ENCODE measurements around the gene SGPL1.
A peak's percentile ranks its signal among the peaks of the same experiment; 100 is the strongest.

Gene SGPL1

GRCh38 chr10:70809726-70810125 is 6.0 kb upstream of the SGPL1 start:
- no peak for TF ChIP-seq CTCF (conservative IDR thresholded peaks at IDR 0.05; ENCODE audit: low read depth)
- CTCF ChIA-PET: interaction anchor here (0.6 to 1.3 kb wide), 2 partner anchors 260 to 272 kb away, joined by 3 read pairs; no protein-coding TSS in a partner anchor
- no peak for DNase-seq (ENCODE audit: low spot score)
- POLR2A ChIA-PET (ENCODE audit: low non-redundant PET): no interaction called here
- no peak overlapping the region for H3K27ac ChIP-seq

GRCh38 chr10:70810967-70811366 is 4.8 kb upstream of the SGPL1 start:
- POLR2A ChIA-PET (ENCODE audit: low non-redundant PET): no interaction called here
- no peak for TF ChIP-seq CTCF (conservative IDR thresholded peaks at IDR 0.05; ENCODE audit: low read depth)

DNA sequence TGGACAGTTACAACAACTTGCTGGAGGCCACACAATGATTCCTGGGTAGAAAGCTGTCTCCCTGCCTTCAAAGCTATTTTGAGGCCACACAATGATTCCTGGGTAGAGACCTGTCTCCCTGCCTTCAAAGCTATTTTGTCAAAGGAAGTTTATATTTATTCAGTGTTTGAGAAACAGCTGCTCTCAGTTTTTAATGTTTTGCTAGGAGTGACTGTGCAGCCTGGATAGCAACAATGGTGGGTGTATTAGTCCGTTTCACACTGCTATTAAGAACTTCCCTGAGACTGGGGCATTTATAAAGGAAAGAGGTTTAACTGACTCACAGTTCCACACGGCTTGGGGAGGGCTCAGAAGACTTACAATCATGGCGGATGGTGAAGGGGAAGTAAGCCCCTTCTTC is 3.9 kb upstream of the SGPL1 start:
- ChIA-PET POLR2A (ENCODE audit: low non-redundant PET) (no interaction called here), CTCF (no interaction called here)
- TF ChIP-seq CTCF (conservative IDR thresholded peaks at IDR 0.05; ENCODE audit: low read depth): no peak
- DNase-seq (ENCODE audit: low spot score): no peak
- no peak overlapping the region for H3K27ac ChIP-seq

More at GRCh38 chr10:70810967-70811366, 4.8 kb upstream of the SGPL1 start:
- CTCF ChIA-PET: interaction anchor here (0.6 kb wide), 1 partner anchor 74 kb away, joined by 3 read pairs; no protein-coding TSS in a partner anchor
- DNase-seq (ENCODE audit: low spot score): no peak
- H3K27ac ChIP-seq: no peak overlapping the region

GRCh38 chr10:70812814-70813213 is 2.9 kb upstream of the SGPL1 start:
- no peak for TF ChIP-seq CTCF (conservative IDR thresholded peaks at IDR 0.05; ENCODE audit: low read depth)
- ChIA-PET POLR2A (ENCODE audit: low non-redundant PET) (no interaction called here), CTCF (interaction anchor here (0.5 to 0.6 kb wide), 2 partner anchors 24 to 46 kb away, joined by 3 read pairs; no protein-coding TSS in a partner anchor)
- DNase-seq (ENCODE audit: low spot score): no peak
- H3K27ac ChIP-seq: no peak overlapping the region

- no peak for DNase-seq (ENCODE audit: low spot score)
- no peak overlapping the region for H3K27ac ChIP-seq
- TF ChIP-seq CTCF (conservative IDR thresholded peaks at IDR 0.05; ENCODE audit: low read depth): no peak
- CTCF ChIA-PET: no interaction called here
- POLR2A ChIA-PET (ENCODE audit: low non-redundant PET): no interaction called here
Observed at GRCh38 chr10:70814126-70814525, 1.6 kb upstream of the SGPL1 start.

GRCh38 chr10:70816220-70816894 is 609 bp downstream of the SGPL1 start:
- peak overlapping the region; percentile 96 for H3K27ac ChIP-seq
- peak; percentile 98 for DNase-seq (ENCODE audit: low spot score)
- CTCF ChIA-PET: interaction anchor here (0.7 to 1.2 kb wide), 6 partner anchors 9 to 70 kb away, joined by 3 to 9 read pairs (median 4); no protein-coding TSS in a partner anchor
- no peak for TF ChIP-seq CTCF (conservative IDR thresholded peaks at IDR 0.05; ENCODE audit: low read depth)
- POLR2A ChIA-PET (ENCODE audit: low non-redundant PET): interaction anchor here (0.6 to 1.0 kb wide), 3 partner anchors 49 to 1112 kb away, joined by 3 to 6 read pairs (median 4); no protein-coding TSS in a partner anchor

All from RWPE1 (cell line).